Uterus (tissue), 2 donors: ENCODE data around the gene SORBS1.

Experiments
- CTCF ChIP-seq, 4 experiments: fragments of 200-600 bp in 2 of 4; fragments of 450-650 bp in 2 of 4; sonication (generic) in 2 of 4; IDR thresholded peaks; one replicate each; pipeline ENCODE4 v1.5.1; 2016 to 2019; ENCODE audit warnings: antibody characterized with exemption in 4 of 4, mild to moderate bottlenecking in 2 of 4, moderate library complexity in 1 of 4
- POLR2A ChIP-seq, 2 donors: fragments of 450-650 bp; IDR thresholded peaks; one replicate each; pipeline ENCODE4 v1.6.1; 2016; ENCODE audit warnings: antibody characterized with exemption in 2 of 2, mild to moderate bottlenecking in 1 of 2, moderate library complexity in 1 of 2

- TF ChIP-seq CTCF (IDR thresholded peaks at IDR 0.05) = no peak
- TF ChIP-seq POLR2A (IDR thresholded peaks at IDR 0.05) = no peak
Measured at GRCh38 chr10:95588025-95588424, 26.9 kb upstream of the SORBS1 start.
